Ovary (tissue), 9 donors: ENCODE measurements around the gene CACHD1. TPM values are rescaled to one million over a fixed set of nuclear protein-coding genes. Genes with fewer than 3 reads are reported as not detected.

Experiments
- DNase-seq, 5 donors: peaks; one replicate each; pipeline ENCODE4 v3.0.0-alpha.2; 2019 to 2020
- H3K27ac ChIP-seq, 2 donors: fragments of 200-600 bp; one replicate each; pipeline versions ENCODE4 v1.5.1 to v1.8.0; 2019 to 2022
- H3K27me3 ChIP-seq: fragments of 200-600 bp; one replicate; pipeline ENCODE4 v1.8.0; 2022
- H3K36me3 ChIP-seq: fragments of 200-600 bp; sonication (generic); one replicate; pipeline ENCODE4 v1.5.1; 2019
- H3K4me1 ChIP-seq: one replicate; pipeline ENCODE4 v1.8.1; 2013; ENCODE audit warnings: mild to moderate bottlenecking, moderate library complexity; ENCODE audit not compliant: insufficient read depth
- H3K4me3 ChIP-seq: fragments of 200-600 bp; sonication (generic); one replicate; pipeline ENCODE4 v1.5.1; 2017
- H3K9me3 ChIP-seq, 2 donors: fragments of 200-600 bp in 1 of 2; sonication (generic) in 1 of 2; one replicate each; pipeline versions ENCODE4 v1.5.1 to v1.8.1; 2013 to 2019; ENCODE audit warnings: mild to moderate bottlenecking in 1 of 2, moderate library complexity in 1 of 2
- CTCF ChIP-seq, 3 donors: fragments of 450-650 bp in 2 of 3; fragments of 200-600 bp in 1 of 3; IDR thresholded peaks; one replicate each; pipeline versions ENCODE4 v1.5.1 to v1.8.0; 2016 to 2022; ENCODE audit warnings: antibody characterized with exemption in 3 of 3, mild to moderate bottlenecking in 1 of 3
- EP300 ChIP-seq: sonication (generic); formaldehyde crosslinking; IDR thresholded peaks from one replicate; pipeline ENCODE4 v1.6.1; 2017; ENCODE audit warnings: antibody characterized with exemption
- POLR2A ChIP-seq: fragments of 450-650 bp; IDR thresholded peaks from one replicate; pipeline ENCODE4 v1.6.1; 2017; ENCODE audit warnings: antibody characterized with exemption, mild to moderate bottlenecking, moderate library complexity
- WGBS, 3 donors: extraction: QIAGEN DNeasy Blood & Tissue Kit in 1 of 3; methylation state at CpG; one replicate each; pipeline versions ENCODE4 v1.1.5 to v1.1.7; 2013 to 2017; 5-methylcytosine and 5-hydroxymethylcytosine counted together
- intact Hi-C, 4 donors: fragments of 100-400 bp; cut with DNase I; formaldehyde crosslinking; loops; one replicate each; pipeline versions ENCODE4 v1.11.0 to v1.15.1; 2022 to 2023
- polyA plus RNA-seq, 2 donors: library from polyadenylated mRNA; stranded (reverse); fragments of 200-250 nt in 1 of 2; fragments of 350-450 nt in 1 of 2; fragmentation: Illumina TruSeq in 1 of 2; extraction: RNeasy Lipid Tissue Mini Kit (QIAGEN cat#74804) in 1 of 2; gene quantifications; one replicate each; pipeline ENCODE4 v1.2.3, GENCODE V29; 2013 to 2014
- total RNA-seq, 7 donors: library from RNA; depleted of rRNA in 2 of 7; stranded (reverse); fragments of >200 nt in 2 of 7; fragmentation: NEBNext Ultra II Directional in 3 of 7; extraction: Animal tissue kit (Norgen Biotek cat#: 25700) in 3 of 7; gene quantifications; one replicate each; pipeline versions ENCODE4 v1.1.0 to v1.2.4, GENCODE V29; 2016 to 2023
- donor health status: DM: no; HTN: no; CAD: no; lungs with moderate emphysema.
- donor health status: DM: no; HTN: no; CAD: no.
- donor health status: Bipolar disorder and iron deficiency.
- donor health status: DM: yes; HTN: yes; CAD: no.
- donor health status: DM: no; HTN: no; CAD: no.
- donor health status: DM: yes; HTN: yes; CAD: no.

CACHD1 gene
- total and polyA plus RNA-seq, 9 donors, result 17.0 to 33.1 (median 23.2) TPM

DNA sequence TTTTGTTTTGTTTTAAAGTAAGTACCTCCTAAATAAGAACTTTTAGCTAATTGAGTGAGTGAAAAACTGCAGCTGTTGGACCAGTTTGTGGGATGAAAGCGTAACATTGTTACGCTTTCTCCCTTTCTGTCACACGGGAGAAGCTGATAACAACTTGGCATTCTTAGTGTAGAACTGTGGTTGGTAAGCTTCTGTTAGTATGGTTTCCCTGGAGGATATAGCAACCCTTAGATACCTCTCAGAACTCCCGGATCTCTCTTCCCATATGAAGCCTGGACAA is 98.2 kb downstream of the CACHD1 start:
- Histone ChIP-seq H3K4me1 (peaks cover 6% of the 10 kb centered on the region), H3K9me3 (no peaks in the 10 kb centered on the region), H3K27ac (no peak overlapping the region), H3K4me3 (no peak overlapping the region), H3K27me3 (no peaks in the 10 kb centered on the region), H3K36me3 (no peaks in the 10 kb centered on the region)
- intact Hi-C loops, result no loop called here
- TF ChIP-seq CTCF (IDR thresholded peaks at IDR 0.05), result no peak
- no peak for TF ChIP-seq EP300
- TF ChIP-seq POLR2A, result no peak
- DNase-seq, result no peak
- 24 to 34% (median 33%) methylated on average over 4 of the region's 4 CpGs for WGBS, 3 donors

DNA sequence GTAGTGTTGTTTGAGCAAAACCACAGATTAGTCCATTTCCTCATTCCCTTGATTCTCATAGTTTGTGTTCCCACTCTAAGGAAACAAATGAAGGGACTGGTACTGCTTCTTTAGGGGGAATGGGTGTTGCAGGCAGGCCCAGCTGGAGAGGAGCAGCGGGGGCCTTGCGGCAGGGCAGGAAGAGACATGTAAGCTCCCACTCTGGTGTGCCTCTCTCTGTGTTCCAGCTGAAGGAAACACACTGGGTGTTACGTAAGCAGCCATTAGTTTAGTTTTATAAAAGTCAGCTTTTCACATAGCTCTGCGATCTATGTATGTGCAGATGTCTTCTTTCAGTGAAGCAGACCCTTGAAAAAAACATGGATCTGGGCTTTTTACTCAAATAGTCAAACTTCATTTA is 99.5 kb downstream of the CACHD1 start:
- H3K27ac ChIP-seq, result no peak overlapping the region
- no peaks in the 10 kb centered on the region for H3K9me3 ChIP-seq
- H3K4me1 ChIP-seq, result peaks cover 6% of the 10 kb centered on the region
- H3K27me3 ChIP-seq, result no peaks in the 10 kb centered on the region
- no peaks in the 10 kb centered on the region for H3K36me3 ChIP-seq
- DNase-seq, result no peak
- H3K4me3 ChIP-seq, result no peak overlapping the region
- intact Hi-C loops, result no loop called here
- TF ChIP-seq EP300, result no peak
- no peak for TF ChIP-seq POLR2A
- TF ChIP-seq CTCF (IDR thresholded peaks at IDR 0.05), result no peak
- 40 to 79% (median 65%) methylated on average over 4 of the region's 4 CpGs for WGBS, 3 donors

DNA sequence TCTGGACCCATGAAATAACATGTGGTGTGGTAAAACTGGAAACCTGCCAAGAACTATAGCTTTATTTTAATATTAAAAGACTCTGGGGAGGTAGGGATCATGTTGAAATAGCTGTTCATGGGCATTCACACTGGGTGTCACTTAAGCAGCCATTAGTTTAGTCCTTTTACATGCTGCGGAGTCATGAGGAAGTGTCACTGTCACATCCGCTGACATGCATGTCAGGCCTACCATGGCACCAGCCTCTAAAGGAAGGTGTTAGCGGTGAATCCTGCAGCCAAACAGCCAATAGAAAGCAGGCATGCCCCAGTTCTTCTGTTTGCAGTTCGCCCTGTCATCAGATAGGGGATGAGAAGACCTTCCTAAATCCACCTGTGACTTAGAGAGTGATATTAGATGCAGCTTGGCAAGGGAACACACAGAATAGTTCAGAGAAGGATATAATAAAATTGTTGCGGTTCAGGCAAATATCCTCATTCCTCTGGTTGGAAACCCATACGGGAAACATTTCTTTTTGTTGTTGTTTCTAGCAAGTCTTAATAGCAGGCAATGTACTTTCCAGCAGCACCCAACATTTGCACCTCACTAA is 100.4 kb downstream of the CACHD1 start:
- TF ChIP-seq POLR2A (no peak), CTCF (IDR thresholded peaks at IDR 0.05) (no peak), EP300 (no peak)
- Histone ChIP-seq H3K27ac (no peak overlapping the region), H3K4me1 (peaks cover 6% of the 10 kb centered on the region), H3K36me3 (no peaks in the 10 kb centered on the region), H3K9me3 (no peaks in the 10 kb centered on the region), H3K27me3 (no peaks in the 10 kb centered on the region), H3K4me3 (no peak overlapping the region)
- no peak for DNase-seq
- intact Hi-C loops, result loop anchor here in 1 of 4 donors (10.0 kb wide), 1 partner anchor 96 kb away; the partner anchor contains the start of gene CACHD1
- 89 to 93% (median 92%) methylated on average over 6 of the region's 6 CpGs for WGBS, 3 donors

DNA sequence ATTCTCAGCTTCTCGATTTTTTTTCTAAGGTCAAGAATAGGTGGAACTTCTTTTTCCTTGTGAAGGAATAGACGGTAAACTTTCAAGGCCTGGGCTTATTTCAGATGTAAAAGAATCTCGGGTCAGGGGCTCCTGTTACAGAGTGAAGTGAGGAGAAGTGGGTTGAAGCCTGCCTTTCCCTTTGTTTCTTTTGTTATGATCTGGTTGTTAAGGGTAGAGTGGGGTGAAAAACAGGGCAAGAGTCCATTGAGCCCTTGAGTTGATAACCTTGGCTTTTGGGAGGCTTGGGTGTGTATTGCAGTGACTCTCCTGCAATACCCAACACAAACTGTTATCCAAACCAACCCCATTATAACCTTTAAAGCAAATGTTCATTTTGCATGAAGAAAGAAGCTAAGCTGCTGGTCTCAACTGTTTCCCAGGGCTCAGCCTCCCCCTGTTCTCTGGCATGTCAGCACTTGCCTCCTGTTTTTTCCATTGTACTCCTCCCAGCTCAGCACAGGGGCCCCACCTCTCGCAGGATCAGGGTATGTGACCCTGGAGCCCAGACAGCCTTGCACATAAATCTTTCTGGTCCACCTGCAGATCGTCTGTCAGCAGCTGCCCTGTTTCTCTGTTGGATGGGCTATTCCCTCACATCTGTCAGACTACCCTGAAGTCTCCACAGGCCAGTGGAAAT is 102.4 kb downstream of the CACHD1 start:
- WGBS, 3 donors, result 57 to 66% (median 58%) methylated on average over 5 of the region's 5 CpGs

More for the DNA sequence above, 102.4 kb downstream of the CACHD1 start:
- no peaks in the 10 kb centered on the region for H3K36me3 ChIP-seq
- H3K9me3 ChIP-seq, result no peaks in the 10 kb centered on the region
- no peaks in the 10 kb centered on the region for H3K27me3 ChIP-seq
- intact Hi-C loops, result loop anchor here in 1 of 4 donors (10.0 kb wide), 1 partner anchor 98 kb away; the partner anchor contains the start of gene CACHD1
- DNase-seq, result no peak
- no peak overlapping the region for H3K27ac ChIP-seq
- no peak for TF ChIP-seq CTCF (IDR thresholded peaks at IDR 0.05)
- TF ChIP-seq EP300, result no peak
- TF ChIP-seq POLR2A, result no peak
- H3K4me1 ChIP-seq, result peaks cover 6% of the 10 kb centered on the region
- H3K4me3 ChIP-seq, result no peak overlapping the region
